Measurements from ENCODE around the gene TLL2.

The TLL2 gene

DNA sequence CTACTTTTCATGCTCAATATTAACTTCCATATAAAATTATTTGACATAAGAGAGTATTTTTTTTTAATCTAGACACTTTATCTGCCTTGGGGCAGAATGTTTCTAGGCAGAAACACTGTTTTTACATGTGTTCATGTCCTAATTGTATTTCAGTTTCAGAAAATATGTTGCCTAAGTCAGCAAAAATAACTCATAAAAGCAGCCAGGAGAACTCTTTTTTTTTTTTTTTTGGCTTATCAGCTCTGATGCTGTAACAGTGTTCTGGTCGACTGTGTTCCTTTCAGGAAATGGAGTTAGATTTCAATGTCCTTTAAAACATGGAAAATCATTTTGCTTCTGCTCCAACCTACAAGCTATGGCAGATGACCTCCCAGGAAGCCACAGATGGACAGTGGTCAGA, 91.7 kb downstream of the TLL2 start:
- DNase-seq (ENCODE audit: low read depth) = no peak

DNA sequence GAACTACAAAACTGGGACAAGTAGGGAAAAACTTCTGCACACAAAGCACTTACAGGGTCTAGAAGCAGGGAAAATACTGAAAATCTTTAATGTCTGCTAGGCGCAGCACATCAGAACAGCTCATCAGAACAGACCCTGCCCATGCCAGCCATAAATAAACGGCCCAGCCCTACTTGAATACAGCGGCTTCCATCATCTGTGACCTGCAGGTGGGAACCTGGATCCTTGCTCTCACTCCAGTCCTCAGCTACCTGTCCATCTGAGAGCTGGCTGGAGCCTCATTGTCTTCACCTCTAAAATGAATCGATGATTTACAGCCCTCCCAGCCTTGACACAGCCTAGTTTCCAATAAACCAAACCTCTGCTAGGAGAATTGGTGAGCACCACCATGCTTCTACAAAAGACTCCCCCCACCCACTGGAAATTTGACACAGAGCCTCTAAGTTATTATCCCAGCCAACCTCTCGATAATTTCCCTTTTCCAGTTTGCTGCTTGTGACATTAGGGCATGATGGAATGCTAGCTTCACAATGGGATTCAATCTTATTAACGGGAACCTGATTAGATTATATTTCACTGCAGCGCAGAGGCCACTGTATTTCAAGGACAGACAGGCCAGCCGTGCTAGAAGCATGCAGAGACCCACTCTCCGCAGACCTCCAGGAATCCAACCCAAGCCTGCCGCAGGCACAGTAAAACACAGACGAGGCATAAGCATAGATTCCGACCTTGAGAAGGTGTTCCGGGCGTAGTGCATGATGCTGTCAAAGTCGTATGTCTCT, 93.3 kb downstream of the TLL2 start:
- no peak for DNase-seq (ENCODE audit: low read depth)

DNA sequence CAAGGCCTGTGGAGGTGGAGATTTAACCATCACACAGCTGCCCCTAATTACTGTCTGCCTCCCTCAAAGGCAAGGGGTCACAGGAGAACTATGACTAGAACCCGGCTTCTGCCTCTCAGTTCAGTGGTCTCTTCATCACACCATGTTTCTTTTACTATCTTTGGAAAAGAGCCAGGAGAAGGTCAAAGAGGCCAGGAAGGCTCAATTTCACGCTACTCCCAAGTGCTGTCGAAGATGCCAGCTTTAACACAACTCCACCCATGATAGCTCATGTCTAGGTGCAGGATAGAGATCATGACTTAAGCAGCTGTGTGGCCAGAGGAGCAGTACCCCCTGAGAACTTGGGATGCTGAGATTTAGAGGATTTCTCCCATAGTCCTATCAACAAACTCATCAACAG, 94.4 kb downstream of the TLL2 start:
- no peak for DNase-seq (ENCODE audit: low read depth)

DNA sequence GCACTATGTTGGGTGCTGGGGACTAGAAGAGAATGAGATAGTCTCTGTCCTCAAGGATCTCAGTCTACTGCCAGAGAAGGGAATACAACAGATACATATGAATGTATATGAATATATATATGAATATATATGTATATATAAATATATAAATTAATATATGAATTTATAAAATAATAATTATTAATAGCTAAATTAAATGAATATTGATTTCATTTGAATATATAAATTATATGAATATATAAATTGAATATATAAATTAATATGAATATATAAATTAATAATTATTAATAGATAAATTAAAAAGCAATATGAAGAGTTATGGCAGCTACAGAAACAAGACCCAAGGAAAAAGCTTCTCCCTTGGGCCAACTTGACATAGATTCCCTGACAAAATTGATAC, 95.1 kb downstream of the TLL2 start:
- DNase-seq (ENCODE audit: low read depth) = no peak

DNA sequence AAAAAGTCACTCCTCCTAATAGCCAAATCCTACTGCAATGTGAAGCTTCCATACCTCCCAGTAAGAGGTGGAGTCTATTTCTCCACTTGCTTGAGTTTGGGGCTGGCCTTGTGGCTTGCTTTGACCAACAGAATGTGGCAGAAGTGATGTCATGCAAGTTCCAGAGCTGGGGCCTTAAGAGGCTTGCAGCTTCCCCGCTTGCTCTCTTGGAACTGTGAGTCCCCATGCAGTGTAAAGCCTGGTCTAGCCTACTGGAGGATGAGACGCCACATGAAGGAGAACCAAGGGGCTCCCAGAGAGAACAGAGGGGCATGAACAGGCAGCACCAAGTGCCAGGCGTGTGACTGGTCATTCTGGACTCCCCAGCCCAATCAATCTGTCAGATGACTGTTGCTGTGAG, 96.3 kb downstream of the TLL2 start:
- no peak for DNase-seq (ENCODE audit: low read depth)

DNA sequence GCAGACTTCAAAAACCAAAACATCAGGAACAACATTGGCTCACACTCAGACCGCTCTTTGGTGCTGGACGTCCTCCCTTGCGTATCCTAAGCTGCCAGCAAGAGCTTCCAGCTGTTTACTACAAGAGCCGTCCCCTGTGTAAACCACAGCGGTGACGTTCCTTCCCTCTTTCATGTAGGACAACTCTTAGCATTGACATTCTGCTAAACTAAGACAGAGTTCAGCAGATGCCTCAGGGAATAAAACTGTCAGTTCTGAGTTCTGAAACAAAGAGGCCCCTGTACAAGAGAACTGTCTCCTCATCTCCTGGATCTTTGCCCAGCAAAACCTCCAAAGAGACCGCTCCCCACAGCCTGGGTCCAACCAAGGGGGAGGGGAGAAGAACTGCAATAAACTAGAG, 97.1 kb downstream of the TLL2 start:
- DNase-seq (ENCODE audit: low read depth) = no peak

DNA sequence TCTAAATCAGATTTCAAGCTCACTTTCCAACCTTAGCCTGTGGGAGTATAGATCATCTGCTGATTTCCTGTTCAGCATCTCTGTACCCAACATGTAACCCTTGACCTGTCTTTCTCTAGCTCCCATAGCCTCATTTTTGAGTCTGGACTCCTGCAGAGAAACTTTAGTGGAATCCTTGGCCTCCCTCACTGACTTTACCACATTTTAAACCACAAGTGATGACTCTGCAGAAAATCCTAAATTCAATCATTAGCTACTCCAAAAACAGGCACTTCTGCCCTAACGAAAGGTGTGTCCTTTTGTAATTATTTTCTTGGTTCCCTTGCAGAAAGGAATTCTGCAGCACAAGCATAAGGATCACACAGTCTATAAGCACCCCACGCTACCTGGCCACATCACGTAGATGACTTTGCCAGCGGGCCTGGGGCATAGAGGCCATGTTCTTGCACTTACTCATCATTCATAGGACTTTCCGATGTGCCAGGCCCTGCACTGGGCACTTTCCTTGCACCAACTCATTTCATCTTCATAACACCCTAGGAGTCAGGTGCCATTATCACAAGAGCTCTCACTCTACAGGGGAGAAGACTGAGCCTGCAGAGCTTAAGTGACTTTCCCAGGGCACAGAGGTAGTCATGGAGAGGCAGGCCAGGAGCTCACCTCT, 97.7 kb downstream of the TLL2 start:
- no peak for DNase-seq (ENCODE audit: low read depth)

DNA sequence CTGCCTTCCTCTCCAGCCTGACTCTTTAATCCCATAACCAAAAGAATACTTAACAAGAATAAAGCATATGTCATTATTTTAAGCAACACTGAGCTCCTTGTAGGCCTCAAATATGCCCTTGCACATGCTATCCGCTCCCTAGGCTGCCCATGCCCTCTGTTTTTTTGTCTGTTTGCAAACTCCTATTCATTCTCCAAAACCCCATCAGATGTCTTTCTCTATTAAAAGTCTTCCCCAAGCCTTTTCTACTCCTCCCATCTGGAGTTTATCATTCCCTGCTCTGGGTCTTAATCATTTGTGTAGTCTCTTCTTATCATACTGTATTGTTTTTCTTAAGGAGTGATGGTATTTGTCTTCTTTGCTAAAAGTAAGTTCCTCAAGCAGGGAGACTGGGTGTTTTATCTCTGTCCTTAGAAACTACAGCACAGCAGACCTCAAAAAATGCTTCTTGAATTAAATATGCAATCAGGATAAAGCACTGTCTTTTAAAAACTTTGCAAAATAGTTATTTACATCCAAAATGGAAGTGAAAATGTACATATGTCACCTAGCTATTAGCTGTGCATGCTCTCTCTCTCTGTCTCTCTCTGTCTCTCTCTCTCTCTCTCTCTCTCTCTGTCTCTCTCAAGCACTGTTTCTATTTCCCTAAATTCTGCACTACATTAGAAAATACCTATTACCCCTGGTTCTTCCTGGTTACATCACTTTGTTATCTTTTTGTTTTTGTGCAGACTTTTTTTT, 98.4 kb downstream of the TLL2 start:
- DNase-seq (ENCODE audit: low read depth) = no peak

DNA sequence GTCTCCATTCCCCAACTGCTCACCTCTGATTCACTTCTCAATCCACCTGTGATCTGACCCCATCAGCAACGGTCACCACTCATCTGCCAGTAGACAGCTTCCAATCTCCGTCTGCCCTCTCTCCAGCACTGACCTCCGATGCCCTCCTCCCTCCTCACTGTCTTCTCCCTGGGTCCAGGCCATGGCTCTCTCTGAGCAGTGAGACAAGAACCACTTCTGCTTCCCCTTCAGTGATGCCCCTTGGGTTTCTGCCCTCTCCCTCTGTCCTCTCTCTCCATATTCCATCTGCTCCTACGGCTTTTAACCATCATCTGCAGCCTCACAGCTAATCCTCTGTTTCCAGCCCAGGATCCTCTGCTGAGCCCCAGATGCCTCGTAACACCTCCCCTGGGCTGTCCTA, 99.4 kb downstream of the TLL2 start:
- DNase-seq (ENCODE audit: low read depth) = no peak

DNA sequence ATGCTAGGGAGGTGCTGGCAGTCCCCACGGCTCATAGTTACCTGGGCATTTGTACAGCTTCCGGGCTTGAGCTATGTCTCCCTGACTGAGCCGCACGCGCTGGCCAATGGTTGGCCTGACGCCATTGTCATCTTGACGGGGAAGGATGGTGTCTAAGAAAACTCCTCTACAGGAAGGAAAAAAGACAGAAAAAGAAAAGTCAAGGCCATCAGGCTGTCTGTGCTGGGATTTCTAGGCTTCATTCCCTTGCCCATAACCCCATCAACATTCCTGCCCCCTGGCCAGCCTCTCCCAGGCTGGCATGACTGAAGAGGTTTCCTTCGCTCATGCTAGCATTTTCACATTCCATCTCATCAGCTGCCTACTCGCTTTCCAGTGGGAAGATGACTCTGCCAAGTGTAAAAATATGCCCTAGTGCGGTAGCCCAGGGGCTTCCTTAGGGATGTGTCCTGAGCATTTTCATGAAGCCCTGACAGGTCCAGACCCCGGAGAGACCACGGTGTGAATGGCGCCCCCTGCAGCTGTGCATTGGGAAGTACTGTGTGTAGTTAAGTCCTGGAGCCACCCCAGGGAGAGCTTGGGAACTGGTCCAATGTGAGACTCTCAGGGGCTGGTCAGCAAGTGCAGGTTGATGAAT, 100.5 kb downstream of the TLL2 start:
- no peak for DNase-seq (ENCODE audit: low read depth)

DNA sequence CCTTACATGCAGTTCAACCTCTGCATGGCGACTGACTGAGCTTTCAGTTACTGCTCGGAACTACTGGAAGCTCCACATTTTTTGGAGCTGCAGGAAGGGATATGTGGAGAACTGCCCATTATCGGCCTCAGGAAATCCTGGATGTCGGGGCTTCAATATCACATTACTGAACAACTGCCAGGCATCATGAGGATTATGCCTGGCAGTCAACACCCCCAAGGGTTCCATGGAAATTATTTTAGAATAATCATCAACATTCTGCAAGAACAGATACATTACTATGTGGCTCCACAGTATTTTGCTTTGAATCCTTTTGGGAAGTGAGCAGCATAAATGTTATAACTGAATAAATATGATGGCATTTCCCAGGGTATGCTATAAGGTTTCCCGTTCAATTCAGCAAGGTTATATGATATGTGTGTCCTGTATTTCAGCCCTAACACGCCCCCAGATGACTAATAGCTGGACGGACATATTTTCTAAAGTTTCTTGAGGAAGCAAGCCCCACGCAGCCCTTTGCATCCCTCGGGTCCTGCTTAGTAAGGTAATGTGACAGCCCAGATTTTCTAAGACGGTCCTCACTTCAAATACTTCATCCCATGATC, 101.9 kb downstream of the TLL2 start:
- no peak for DNase-seq (ENCODE audit: low read depth)

DNA sequence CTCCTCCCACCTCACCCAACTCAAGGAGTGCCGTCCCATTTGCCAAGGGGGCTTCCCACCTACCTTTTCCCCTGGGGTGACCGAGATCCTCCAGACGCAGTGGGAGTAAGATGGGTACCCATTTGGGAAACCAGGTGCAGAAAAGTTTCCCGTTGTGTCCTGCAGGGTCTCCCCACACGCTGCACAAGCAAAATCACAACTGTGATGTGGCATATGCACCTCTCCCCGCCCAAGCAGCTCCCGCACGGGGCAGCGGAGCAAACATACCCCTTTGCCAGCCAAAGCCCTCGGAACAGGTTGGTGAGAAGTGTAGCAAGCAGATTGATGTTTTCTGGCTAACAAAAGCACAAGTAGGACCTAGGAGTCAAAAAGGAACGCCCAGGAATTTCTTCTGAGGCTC, 103.4 kb downstream of the TLL2 start:
- no peak for DNase-seq (ENCODE audit: low read depth)

DNA sequence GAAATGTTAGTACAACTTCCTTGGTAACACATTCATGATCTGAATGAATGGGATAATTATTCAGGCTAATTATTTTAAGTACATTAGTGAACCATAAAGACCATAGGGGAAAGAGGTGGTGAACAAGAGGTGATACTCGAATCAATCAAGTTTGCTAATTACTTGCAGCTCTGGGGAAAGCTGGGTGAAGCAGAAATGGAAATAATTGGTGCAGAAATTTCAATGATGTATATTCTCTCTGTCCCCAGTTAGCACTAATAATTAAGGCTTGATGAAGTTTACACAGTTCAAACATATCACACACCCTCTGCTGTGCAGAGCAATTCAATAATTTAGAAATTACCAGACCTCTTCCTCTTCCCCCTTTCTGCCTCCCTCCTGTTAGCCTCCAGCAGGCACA, 105.5 kb downstream of the TLL2 start:
- DNase-seq (ENCODE audit: low read depth) = no peak

DNA sequence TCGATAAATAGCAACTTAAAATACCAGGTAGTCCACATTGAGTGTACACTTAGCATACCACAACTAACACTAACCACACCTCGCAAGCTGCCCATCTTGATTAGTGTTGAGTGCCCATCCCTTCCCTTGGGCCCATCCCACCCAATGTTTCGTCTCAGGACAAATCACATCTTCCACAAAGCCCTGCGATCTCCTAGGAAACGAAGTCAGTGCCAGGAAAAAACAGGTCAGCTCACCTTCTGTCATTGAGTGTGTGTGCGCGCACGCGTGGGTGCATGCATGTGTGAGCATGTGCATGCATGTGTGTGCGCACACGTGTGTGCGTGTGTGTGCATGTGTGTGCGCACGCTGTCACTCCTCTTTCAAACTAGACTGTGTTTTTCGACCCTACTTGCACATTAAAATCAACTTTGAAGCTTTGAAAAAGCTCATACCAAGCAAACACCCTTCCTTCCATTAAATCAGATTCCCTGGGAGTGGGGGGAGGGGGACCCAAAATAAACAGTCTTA, 106.1 kb downstream of the TLL2 start:
- no peak for DNase-seq (ENCODE audit: low read depth)

DNA sequence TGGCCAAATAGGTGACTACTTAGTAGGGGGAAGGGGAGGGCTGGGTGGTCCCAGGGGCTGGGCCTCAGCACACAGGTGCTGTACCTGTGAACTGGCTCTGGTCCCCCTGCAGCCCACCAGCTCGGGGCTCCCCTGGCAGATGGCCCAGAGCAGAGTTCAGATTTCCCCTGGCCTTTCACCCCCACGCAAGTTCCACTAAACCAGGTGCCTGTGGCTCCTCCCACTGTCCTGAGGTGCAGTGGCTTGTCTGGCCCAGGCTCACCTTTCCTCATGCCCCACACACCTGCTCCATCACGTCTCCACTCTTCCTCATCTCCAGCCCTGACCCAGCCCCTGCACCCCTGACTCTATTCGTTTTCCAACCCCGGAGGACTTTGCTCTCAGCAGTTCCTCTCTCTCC, 107.6 kb downstream of the TLL2 start:
- DNase-seq (ENCODE audit: low read depth) = no peak

DNA sequence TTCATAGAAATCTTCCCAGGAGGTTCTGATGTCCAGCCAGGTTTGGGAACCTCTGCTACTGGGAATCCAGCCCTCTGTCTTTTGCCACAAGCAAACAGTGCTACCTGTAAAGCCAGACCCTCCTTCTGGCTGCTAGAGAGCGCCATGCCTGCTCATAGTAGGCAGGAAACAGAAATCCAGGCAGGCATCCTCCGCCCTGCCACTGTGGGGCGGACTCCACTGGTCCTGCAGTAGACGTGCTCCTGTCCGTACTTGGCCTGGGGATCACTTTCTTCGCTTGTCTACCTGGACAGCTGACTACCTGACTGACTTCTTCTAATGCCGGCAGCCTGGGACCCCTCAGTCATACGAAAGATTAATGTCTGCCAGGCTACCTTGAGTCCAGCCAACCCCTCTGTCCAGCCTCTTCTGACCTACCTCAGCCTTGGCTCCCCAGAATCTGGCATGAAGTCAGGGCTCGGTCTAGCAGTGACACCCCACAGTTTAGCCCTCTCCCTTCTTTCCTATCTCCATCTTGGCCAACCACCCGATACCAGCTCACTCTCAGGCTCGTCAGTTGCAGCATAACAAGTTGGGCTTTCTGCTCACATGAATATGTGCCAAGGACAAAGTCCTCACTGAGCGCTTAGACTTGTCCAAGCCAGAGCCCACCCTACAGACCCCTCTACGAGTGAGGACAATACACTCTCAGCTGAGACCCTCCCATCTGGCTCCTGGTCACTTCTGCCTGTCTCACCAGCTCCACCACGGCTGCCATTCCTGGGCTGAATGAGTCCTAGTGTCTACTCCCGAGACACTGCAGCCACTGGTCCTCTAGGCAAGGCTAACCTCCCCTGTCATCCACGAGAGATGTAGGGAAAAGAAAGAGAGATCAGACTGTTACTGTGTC, 111.1 kb downstream of the TLL2 start:
- no peak for DNase-seq (ENCODE audit: low read depth)

DNA sequence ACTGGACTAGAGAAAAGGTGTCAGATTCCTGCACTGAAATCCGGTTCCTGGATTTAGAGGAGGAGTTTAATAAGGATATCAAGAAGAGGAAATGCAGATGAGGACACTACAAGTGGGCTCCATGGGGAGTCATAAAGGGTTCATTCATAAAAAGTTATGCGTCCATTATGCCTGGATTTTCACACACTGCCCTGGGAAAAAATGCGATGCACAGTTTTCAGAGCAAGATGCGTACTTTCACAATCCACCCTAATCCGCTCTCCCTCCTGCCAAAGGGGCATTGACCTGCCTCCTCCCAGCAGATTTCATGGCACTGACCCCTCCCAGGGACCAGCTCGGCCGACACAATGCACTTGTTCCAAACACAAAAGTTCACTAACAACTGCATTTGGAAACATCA, 112.7 kb downstream of the TLL2 start:
- no peak for DNase-seq (ENCODE audit: low read depth)

DNA sequence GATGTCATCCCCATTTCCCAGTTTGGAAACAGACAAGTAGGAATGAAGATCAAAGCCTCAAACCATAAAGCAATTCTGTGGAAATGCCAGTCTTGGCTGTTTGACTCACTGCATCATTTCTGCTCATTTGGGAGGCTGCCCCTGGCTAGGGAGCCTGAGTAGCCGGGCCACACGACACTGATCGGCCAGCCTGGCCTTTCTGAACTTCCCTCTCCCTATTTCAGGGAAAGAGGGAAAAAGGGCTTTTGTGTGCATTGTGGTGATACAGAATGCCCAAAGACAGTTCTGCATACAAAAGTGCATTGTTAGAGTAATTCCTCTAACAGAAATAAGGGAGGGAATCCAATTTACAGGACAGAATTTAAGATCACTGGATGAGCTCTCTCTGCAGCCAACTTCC, 113.3 kb downstream of the TLL2 start:
- no peak for DNase-seq (ENCODE audit: low read depth)

DNA sequence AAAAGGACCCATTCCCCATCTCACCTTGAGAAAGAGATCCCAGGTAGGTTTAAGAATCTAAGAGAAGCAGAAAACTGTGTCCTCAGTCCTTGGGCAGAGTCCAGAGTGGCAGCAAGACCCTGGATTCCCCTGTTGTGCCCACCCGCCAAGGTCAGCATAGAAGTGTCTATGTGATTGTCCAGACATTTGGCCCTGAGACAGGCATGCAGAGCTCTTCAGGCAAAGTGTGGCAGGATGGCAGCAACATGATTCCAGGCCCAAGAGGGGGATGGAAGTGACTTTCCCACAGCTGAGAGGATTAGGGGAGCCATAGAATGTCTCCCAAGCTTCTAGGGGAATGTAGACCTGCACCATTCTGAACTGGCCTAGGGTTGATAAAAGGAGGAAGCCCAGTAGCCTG, 115.8 kb downstream of the TLL2 start:
- DNase-seq (ENCODE audit: low read depth) = no peak

DNA sequence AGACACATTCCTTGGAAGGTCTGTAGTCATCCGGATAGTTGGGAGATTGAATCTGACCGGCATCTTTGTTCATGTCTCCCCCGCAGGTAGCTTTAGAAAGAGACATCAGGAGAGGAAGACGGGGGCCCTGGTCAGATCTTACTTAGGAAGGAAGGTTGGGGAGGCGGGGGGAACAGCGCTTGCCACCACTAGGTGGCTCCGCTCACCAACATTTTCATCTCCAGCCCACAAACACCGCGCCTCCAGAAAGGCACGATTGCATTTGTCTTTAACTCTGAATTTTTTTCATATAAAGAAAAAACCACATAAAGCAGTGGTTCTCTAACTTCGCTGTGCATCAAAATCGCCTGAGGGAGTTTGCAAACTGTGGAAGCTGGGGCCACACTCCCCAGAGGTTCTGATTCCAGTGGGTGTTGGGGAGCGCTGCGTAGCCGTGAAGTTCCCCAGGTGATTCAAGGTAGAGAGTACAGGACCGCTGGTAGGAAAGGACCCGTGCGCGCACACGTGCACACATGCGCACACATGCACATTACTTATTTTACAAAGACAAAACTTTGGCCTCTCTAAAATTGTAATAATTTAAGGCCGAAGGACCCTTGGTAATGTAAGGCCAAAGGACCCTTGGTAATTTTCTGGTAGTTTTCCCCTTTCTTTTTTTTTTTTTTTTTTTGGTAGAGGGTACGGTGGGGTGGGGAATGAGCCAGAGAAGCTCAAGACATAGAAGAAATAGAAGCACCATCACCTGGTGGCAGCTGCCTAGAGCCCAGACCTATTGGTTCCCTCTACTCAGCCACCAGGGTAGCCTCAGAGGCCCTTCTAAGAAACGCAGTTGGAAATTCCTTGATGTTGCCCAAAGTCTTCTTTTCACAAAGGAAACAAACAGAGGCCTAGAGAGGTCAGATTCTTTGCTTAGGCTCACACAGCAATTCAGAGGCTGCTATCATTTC, 117.5 kb downstream of the TLL2 start:
- DNase-seq (ENCODE audit: low read depth) = peak; percentile 23
